ENCODE data around the gene TMEM174.

The TMEM174 gene

GRCh38 chr5:73131711-73132425, 41.1 kb upstream of the TMEM174 start:
- TF ChIP-seq CTCF (IDR thresholded peaks at IDR 0.05; ENCODE audit: control insufficient read depth, extremely low read depth, insufficient read depth), result no peak
- H3K4me3 ChIP-seq (ENCODE audit: low read depth, low read length), result no peak overlapping the region
- DNase-seq (ENCODE audit: low read depth), result no peak

- no peak for TF ChIP-seq CTCF (IDR thresholded peaks at IDR 0.05; ENCODE audit: control insufficient read depth, extremely low read depth, insufficient read depth)
- DNase-seq (ENCODE audit: low read depth), result no peak
- H3K4me3 ChIP-seq (ENCODE audit: low read depth, low read length), result no peak overlapping the region
These were observed 40.2 kb upstream of the TMEM174 start for GRCh38 chr5:73132759-73133158.

- no peak for TF ChIP-seq CTCF (IDR thresholded peaks at IDR 0.05; ENCODE audit: control insufficient read depth, extremely low read depth, insufficient read depth)
These were observed 38.0 kb upstream of the TMEM174 start for GRCh38 chr5:73135021-73135420.

GRCh38 chr5:73135429-73136054, 37.5 kb upstream of the TMEM174 start:
- no peak overlapping the region for H3K4me3 ChIP-seq (ENCODE audit: low read depth, low read length)
- DNase-seq (ENCODE audit: low read depth), result no peak
- TF ChIP-seq CTCF (IDR thresholded peaks at IDR 0.05; ENCODE audit: control insufficient read depth, extremely low read depth, insufficient read depth), result 0 out of 2 replicates have a peak, but pooled peaks have one; percentile 13

More at GRCh38 chr5:73135021-73135420, 38.0 kb upstream of the TMEM174 start:
- no peak for DNase-seq (ENCODE audit: low read depth)
- no peak overlapping the region for H3K4me3 ChIP-seq (ENCODE audit: low read depth, low read length)

- TF ChIP-seq CTCF (IDR thresholded peaks at IDR 0.05; ENCODE audit: control insufficient read depth, extremely low read depth, insufficient read depth), result no peak
- DNase-seq (ENCODE audit: low read depth), result no peak
- H3K4me3 ChIP-seq (ENCODE audit: low read depth, low read length), result no peak overlapping the region
These were observed 36.9 kb upstream of the TMEM174 start for GRCh38 chr5:73136055-73136562.

GRCh38 chr5:73137563-73138530, 35.1 kb upstream of the TMEM174 start:
- no peak overlapping the region for H3K4me3 ChIP-seq (ENCODE audit: low read depth, low read length)
- DNase-seq (ENCODE audit: low read depth), result no peak
- TF ChIP-seq CTCF (IDR thresholded peaks at IDR 0.05; ENCODE audit: control insufficient read depth, extremely low read depth, insufficient read depth), result no peak

Data from LNCaP clone FGC (cell line).